Measurements from ENCODE around the gene PARN.

DNA sequence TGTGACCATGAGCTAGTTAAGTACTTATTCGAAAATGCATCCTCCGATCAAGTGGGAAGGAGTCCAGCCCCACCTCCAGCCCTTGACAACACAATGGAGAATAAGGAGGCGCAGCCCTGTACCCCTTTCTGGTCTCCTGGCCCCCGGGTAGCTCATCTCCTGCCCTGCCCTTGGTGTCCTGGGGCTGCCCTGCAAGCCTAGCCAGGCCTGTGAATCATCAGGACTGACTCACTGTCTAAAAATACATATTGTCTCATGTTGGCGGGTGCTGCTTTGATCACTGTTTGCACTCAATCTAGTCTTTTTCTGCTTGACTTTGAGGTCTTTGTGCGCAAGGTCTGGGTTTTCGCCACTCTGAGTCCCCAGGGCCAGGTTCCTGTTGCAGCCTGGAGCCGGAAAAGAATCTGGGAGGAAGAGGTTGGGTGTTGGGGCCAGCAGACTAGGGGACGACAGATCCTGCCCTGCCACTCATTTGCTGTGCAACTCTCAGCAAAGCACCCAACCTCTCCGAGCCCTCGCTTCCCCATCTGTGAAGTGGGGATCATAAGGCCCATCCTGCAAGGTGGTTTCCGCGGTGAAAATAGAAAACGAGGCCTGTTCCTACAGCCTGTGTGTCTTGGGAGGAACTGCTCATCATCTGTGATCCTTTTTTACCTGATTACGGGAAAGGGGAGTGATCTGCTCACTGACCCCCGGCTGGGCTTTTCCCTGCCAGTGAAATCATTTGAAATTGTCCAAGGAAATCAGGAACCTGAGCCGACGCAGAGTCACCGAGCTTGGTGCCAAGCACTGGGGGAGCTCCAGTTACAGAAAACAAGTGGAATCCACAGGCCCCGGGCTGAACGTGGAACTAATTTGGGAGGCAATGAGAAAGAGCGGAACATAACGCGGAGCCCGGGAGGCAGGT, 230.4 kb downstream of the PARN start:
- TF ChIP-seq, protein P1, sequence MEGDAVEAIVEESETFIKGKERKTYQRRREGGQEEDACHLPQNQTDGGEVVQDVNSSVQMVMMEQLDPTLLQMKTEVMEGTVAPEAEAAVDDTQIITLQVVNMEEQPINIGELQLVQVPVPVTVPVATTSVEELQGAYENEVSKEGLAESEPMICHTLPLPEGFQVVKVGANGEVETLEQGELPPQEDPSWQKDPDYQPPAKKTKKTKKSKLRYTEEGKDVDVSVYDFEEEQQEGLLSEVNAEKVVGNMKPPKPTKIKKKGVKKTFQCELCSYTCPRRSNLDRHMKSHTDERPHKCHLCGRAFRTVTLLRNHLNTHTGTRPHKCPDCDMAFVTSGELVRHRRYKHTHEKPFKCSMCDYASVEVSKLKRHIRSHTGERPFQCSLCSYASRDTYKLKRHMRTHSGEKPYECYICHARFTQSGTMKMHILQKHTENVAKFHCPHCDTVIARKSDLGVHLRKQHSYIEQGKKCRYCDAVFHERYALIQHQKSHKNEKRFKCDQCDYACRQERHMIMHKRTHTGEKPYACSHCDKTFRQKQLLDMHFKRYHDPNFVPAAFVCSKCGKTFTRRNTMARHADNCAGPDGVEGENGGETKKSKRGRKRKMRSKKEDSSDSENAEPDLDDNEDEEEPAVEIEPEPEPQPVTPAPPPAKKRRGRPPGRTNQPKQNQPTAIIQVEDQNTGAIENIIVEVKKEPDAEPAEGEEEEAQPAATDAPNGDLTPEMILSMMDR (IDR thresholded peaks at IDR 0.05 in 2 of 3, conservative IDR thresholded peaks at IDR 0.05 in 1 of 3; ENCODE audit: borderline replicate concordance in 1 of 3, insufficient read depth in 1 of 3, low read depth in 2 of 3, low read length in 2 of 3), result no peak
- TF ChIP-seq POLR2AphosphoS5 (IDR thresholded peaks at IDR 0.05; ENCODE audit: low read depth, low read length), result peak; percentile 19; the same call in 1 of the 2 replicates
- no peak for TF ChIP-seq YY1 (IDR thresholded peaks at IDR 0.05; ENCODE audit: extremely low read depth, insufficient replicate concordance, low read depth, low read length)
- TF ChIP-seq SP1 (IDR thresholded peaks at IDR 0.05; ENCODE audit: low read depth), result peak; percentile 78
- peak; percentile 80 for TF ChIP-seq JUND (IDR thresholded peaks at IDR 0.05)
- no peak for TF ChIP-seq EZH2 (IDR thresholded peaks at IDR 0.05)
- TF ChIP-seq CEBPB (IDR thresholded peaks at IDR 0.05; ENCODE audit: low read depth), result no peak; the same call in 1 of the 2 replicates
- peak; percentile 8; the same call in 1 of the 2 replicates for TF ChIP-seq RAD21 (IDR thresholded peaks at IDR 0.05; ENCODE audit: low read depth)
- TF ChIP-seq REST (IDR thresholded peaks at IDR 0.05; ENCODE audit: low read depth), result no peak
- TF ChIP-seq, protein P2, sequence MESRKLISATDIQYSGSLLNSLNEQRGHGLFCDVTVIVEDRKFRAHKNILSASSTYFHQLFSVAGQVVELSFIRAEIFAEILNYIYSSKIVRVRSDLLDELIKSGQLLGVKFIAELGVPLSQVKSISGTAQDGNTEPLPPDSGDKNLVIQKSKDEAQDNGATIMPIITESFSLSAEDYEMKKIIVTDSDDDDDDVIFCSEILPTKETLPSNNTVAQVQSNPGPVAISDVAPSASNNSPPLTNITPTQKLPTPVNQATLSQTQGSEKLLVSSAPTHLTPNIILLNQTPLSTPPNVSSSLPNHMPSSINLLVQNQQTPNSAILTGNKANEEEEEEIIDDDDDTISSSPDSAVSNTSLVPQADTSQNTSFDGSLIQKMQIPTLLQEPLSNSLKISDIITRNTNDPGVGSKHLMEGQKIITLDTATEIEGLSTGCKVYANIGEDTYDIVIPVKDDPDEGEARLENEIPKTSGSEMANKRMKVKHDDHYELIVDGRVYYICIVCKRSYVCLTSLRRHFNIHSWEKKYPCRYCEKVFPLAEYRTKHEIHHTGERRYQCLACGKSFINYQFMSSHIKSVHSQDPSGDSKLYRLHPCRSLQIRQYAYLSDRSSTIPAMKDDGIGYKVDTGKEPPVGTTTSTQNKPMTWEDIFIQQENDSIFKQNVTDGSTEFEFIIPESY (IDR thresholded peaks at IDR 0.05; ENCODE audit: extremely low read depth, insufficient replicate concordance, low read length), result no peak
- TF ChIP-seq FOSL1 (IDR thresholded peaks at IDR 0.05; ENCODE audit: low read depth), result peak; percentile 89
- no peak for TF ChIP-seq ELF1 (IDR thresholded peaks at IDR 0.05; ENCODE audit: borderline replicate concordance, low read depth)
- TF ChIP-seq EZH2phosphoT487 (IDR thresholded peaks at IDR 0.05; ENCODE audit: borderline replicate concordance), result no peak
- TF ChIP-seq POLR2A (IDR thresholded peaks at IDR 0.05; ENCODE audit: borderline replicate concordance, extremely low read depth, insufficient read depth, insufficient read length), result no peak
